ENCODE data around the gene FHL2. TPM values are rescaled to one million over a fixed set of nuclear protein-coding genes. Genes with fewer than 3 reads are reported as not detected.

Gene FHL2
- polyA plus RNA-seq, 1 experiment = 546 TPM

- Histone ChIP-seq H3K27me3 (ENCODE audit: control insufficient read depth, insufficient read depth, low read length) (peaks cover 16% of the 10 kb centered on the region), H3K36me3 (ENCODE audit: control insufficient read depth, insufficient read depth, low read length) (no peaks in the 10 kb centered on the region), H3K4me3 (ENCODE audit: low read depth, low read length) (no peak overlapping the region)
- no peak for DNase-seq (ENCODE audit: low read depth)
- no peak for TF ChIP-seq CTCF (IDR thresholded peaks at IDR 0.05; ENCODE audit: insufficient read depth, low read depth, low read length)
- ChIA-PET CTCF (interaction anchor here (1.0 to 2.0 kb wide), 3 partner anchors 10 to 25 kb away, joined by 3 to 4 read pairs (median 3); partner anchors contain the start of gene FHL2), POLR2A (no interaction called here)
Observed at GRCh38 chr2:105422801-105423200, 23.9 kb upstream of the FHL2 start.

- ChIA-PET CTCF (interaction anchor here (0.6 kb wide), 1 partner anchor 11 kb away, joined by 4 read pairs; no protein-coding TSS in a partner anchor), POLR2A (no interaction called here)
- Histone ChIP-seq H3K36me3 (ENCODE audit: control insufficient read depth, insufficient read depth, low read length) (no peaks in the 10 kb centered on the region), H3K27me3 (ENCODE audit: control insufficient read depth, insufficient read depth, low read length) (peaks cover 9% of the 10 kb centered on the region), H3K4me3 (ENCODE audit: low read depth, low read length) (no peak overlapping the region)
- TF ChIP-seq CTCF (IDR thresholded peaks at IDR 0.05; ENCODE audit: insufficient read depth, low read depth, low read length) = no peak
- DNase-seq (ENCODE audit: low read depth) = no peak
Observed at GRCh38 chr2:105421053-105421452, 22.2 kb upstream of the FHL2 start.

- Histone ChIP-seq H3K36me3 (ENCODE audit: control insufficient read depth, insufficient read depth, low read length) (no peaks in the 10 kb centered on the region), H3K4me3 (ENCODE audit: low read depth, low read length) (no peak overlapping the region), H3K27me3 (ENCODE audit: control insufficient read depth, insufficient read depth, low read length) (peaks cover 9% of the 10 kb centered on the region)
- ChIA-PET CTCF (no interaction called here), POLR2A (no interaction called here)
- DNase-seq (ENCODE audit: low read depth) = no peak
- no peak for TF ChIP-seq CTCF (IDR thresholded peaks at IDR 0.05; ENCODE audit: insufficient read depth, low read depth, low read length)
Observed at GRCh38 chr2:105418522-105418921, 19.7 kb upstream of the FHL2 start.

GRCh38 chr2:105417857-105418436 is 19.1 kb upstream of the FHL2 start:
- CTCF ChIA-PET = no interaction called here
- no peak for TF ChIP-seq CTCF (IDR thresholded peaks at IDR 0.05; ENCODE audit: insufficient read depth, low read depth, low read length)
- Histone ChIP-seq H3K27me3 (ENCODE audit: control insufficient read depth, insufficient read depth, low read length) (peaks cover 9% of the 10 kb centered on the region), H3K36me3 (ENCODE audit: control insufficient read depth, insufficient read depth, low read length) (no peaks in the 10 kb centered on the region), H3K4me3 (ENCODE audit: low read depth, low read length) (no peak overlapping the region)
- no peak for DNase-seq (ENCODE audit: low read depth)
- POLR2A ChIA-PET = interaction anchor here (0.7 kb wide), 1 partner anchor 8 kb away, joined by 4 read pairs; no protein-coding TSS in a partner anchor

- H3K36me3 ChIP-seq (ENCODE audit: control insufficient read depth, insufficient read depth, low read length) = no peaks in the 10 kb centered on the region
- ChIA-PET CTCF (interaction anchor here (0.7 kb wide), 1 partner anchor 18 kb away, joined by 3 read pairs; no protein-coding TSS in a partner anchor), POLR2A (no interaction called here)
- peaks cover 4% of the 10 kb centered on the region for H3K27me3 ChIP-seq (ENCODE audit: control insufficient read depth, insufficient read depth, low read length)
- DNase-seq (ENCODE audit: low read depth) = no peak
- H3K4me3 ChIP-seq (ENCODE audit: low read depth, low read length) = no peak overlapping the region
- no peak for TF ChIP-seq CTCF (IDR thresholded peaks at IDR 0.05; ENCODE audit: insufficient read depth, low read depth, low read length)
Observed at GRCh38 chr2:105416156-105416555, 17.3 kb upstream of the FHL2 start.
